Keratinocyte (primary cell): Measurements from ENCODE around the gene SACM1L.

Source experiments
- CTCF ChIP-seq, 3 experiments: IDR thresholded peaks in 1 of 3; conservative IDR thresholded peaks in 1 of 3; optimal IDR thresholded peaks in 1 of 3; 2 replicates in 2 of 3; 3 replicates in 1 of 3; pipeline versions ENCODE3 to v1.5.1; 2011; ENCODE audit warnings: low read length in 3 of 3, mild to moderate bottlenecking in 3 of 3, moderate library complexity in 2 of 3, control low read depth in 1 of 3, inconsistent platforms in 1 of 3; ENCODE audit not compliant: insufficient read depth in 2 of 3; ENCODE audit errors: extremely low read depth in 1 of 3
- EZH2 ChIP-seq: IDR thresholded peaks from one replicate; pipeline ENCODE4 v1.6.1; 2012; ENCODE audit warnings: inconsistent platforms, mild to moderate bottlenecking, low read length, moderate library complexity

GRCh38 chr3:45677841-45678240 lies 11.4 kb upstream of the SACM1L start:
- TF ChIP-seq CTCF (optimal IDR thresholded peaks at IDR 0.05 in 1 of 3, IDR thresholded peaks at IDR 0.05 in 1 of 3, conservative IDR thresholded peaks at IDR 0.05 in 1 of 3; ENCODE audit: extremely low read depth in 1 of 3, insufficient read depth in 2 of 3, low read length in 3 of 3), result no peak
- no peak for TF ChIP-seq EZH2
